ENCODE data around the gene KIFC3.

KIFC3 gene

DNA sequence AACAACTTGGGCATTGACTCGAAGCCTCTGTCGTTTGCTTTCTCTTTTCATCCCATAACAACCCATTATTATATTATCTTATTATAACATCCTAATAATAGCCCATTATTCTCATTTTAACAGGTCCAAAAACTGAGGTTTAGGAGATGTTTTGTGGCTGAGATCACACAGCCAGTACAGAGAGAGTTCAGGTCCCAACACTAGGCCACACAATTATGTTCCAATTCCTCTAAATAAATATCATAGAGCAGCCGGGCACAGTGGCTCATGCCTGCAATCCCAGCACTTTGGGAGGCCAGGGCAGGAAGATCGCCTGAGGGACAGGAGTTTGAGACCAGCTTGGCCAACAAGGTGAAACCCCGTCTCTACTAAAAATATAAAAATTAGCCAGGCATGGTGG lies 40.3 kb upstream of the KIFC3 start:
- Histone ChIP-seq H3K4me2 (ENCODE audit: low read length) (no peak overlapping the region), H3K4me3 (ENCODE audit: low read length) (no peak overlapping the region), H4K20me1 (ENCODE audit: control insufficient read depth, insufficient read depth, low read depth, low read length) (no peaks in the 10 kb centered on the region), H3K79me2 (ENCODE audit: control insufficient read depth, low read length) (no peaks in the 10 kb centered on the region), H3F3A (ENCODE audit: control insufficient read depth, insufficient read depth) (no peaks in the 10 kb centered on the region), H3K4me1 (ENCODE audit: control insufficient read depth, low read length) (no peaks in the 10 kb centered on the region), H3K27ac (ENCODE audit: low read depth, low read length) (no peak overlapping the region), H3K27me3 (ENCODE audit: control insufficient read depth, low read length) (no peaks in the 10 kb centered on the region), H3K36me3 (ENCODE audit: control insufficient read depth, low read length) (no peaks in the 10 kb centered on the region), H3K9me2 (replicated peaks; ENCODE audit: control insufficient read depth, low read length) (no peaks in the 10 kb centered on the region), H3K9me3 (ENCODE audit: control insufficient read depth, insufficient read depth, low read length) (no peaks in the 10 kb centered on the region)
- TF ChIP-seq, protein P1, sequence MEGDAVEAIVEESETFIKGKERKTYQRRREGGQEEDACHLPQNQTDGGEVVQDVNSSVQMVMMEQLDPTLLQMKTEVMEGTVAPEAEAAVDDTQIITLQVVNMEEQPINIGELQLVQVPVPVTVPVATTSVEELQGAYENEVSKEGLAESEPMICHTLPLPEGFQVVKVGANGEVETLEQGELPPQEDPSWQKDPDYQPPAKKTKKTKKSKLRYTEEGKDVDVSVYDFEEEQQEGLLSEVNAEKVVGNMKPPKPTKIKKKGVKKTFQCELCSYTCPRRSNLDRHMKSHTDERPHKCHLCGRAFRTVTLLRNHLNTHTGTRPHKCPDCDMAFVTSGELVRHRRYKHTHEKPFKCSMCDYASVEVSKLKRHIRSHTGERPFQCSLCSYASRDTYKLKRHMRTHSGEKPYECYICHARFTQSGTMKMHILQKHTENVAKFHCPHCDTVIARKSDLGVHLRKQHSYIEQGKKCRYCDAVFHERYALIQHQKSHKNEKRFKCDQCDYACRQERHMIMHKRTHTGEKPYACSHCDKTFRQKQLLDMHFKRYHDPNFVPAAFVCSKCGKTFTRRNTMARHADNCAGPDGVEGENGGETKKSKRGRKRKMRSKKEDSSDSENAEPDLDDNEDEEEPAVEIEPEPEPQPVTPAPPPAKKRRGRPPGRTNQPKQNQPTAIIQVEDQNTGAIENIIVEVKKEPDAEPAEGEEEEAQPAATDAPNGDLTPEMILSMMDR (IDR thresholded peaks at IDR 0.05; ENCODE audit: low read depth, low read length, poor library complexity, severe bottlenecking): no peak
- no peak for TF ChIP-seq EZH2phosphoT487 (IDR thresholded peaks at IDR 0.05; ENCODE audit: borderline replicate concordance, low read length)

DNA sequence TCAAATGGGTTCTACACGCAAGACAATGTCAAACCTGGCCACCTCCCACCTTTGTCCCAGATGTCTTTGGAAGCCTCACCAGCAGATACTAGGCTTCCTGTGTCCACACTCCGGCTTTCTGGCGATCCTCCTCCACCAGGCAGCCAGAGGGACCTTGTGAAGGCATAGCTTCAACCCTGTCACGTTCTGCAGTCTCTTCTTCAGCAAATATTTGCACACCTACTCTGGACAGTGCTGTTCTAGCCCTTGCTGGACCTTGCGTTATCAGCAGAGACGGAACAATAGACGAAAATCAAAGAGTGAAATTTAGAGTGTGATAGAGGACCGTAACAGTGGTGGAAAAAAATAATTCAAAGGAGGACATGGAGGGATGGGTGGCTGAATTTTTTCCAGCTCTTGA lies 38.5 kb upstream of the KIFC3 start:
- Histone ChIP-seq H3K4me1 (ENCODE audit: control insufficient read depth, low read length) (no peaks in the 10 kb centered on the region), H3K27ac (ENCODE audit: low read depth, low read length) (no peak overlapping the region), H3K9me3 (ENCODE audit: control insufficient read depth, insufficient read depth, low read length) (no peaks in the 10 kb centered on the region), H3K4me2 (ENCODE audit: low read length) (no peak overlapping the region), H3K9me2 (replicated peaks; ENCODE audit: control insufficient read depth, low read length) (no peaks in the 10 kb centered on the region), H3K79me2 (ENCODE audit: control insufficient read depth, low read length) (no peaks in the 10 kb centered on the region), H4K20me1 (ENCODE audit: control insufficient read depth, insufficient read depth, low read depth, low read length) (no peaks in the 10 kb centered on the region), H3F3A (ENCODE audit: control insufficient read depth, insufficient read depth) (no peaks in the 10 kb centered on the region), H3K36me3 (ENCODE audit: control insufficient read depth, low read length) (no peaks in the 10 kb centered on the region), H3K27me3 (ENCODE audit: control insufficient read depth, low read length) (no peaks in the 10 kb centered on the region; the same call in 1 of the 2 replicates), H3K4me3 (ENCODE audit: low read length) (no peak overlapping the region)
- TF ChIP-seq EZH2phosphoT487 (IDR thresholded peaks at IDR 0.05; ENCODE audit: borderline replicate concordance, low read length): no peak
- TF ChIP-seq, protein P1 (IDR thresholded peaks at IDR 0.05; ENCODE audit: low read depth, low read length, poor library complexity, severe bottlenecking): no peak

DNA sequence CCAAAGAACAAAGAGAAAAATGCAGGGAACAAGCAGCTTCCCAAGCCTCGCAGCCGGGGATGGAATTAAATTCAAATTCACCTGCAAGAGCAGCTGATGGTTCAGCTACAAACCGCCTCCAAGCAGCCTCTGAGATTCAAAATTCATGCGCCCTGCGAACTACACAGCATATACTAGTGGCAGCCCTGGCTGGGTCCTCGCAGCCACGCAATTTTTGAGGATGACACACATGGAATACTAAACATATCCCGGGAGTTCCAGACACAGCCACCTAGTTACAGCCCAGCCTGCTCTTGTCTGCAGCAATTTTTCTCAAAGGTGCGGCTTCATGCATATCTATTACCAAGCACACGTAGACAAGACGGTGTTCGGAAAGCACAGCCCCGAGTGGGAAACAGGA lies 35.9 kb upstream of the KIFC3 start:
- TF ChIP-seq, protein P1 (IDR thresholded peaks at IDR 0.05; ENCODE audit: low read depth, low read length, poor library complexity, severe bottlenecking): no peak
- TF ChIP-seq EZH2phosphoT487 (IDR thresholded peaks at IDR 0.05; ENCODE audit: borderline replicate concordance, low read length): no peak

More for the DNA sequence above, 35.9 kb upstream of the KIFC3 start:
- H3K9me3 ChIP-seq (ENCODE audit: control insufficient read depth, insufficient read depth, low read length): no peaks in the 10 kb centered on the region
- H3K4me1 ChIP-seq (ENCODE audit: control insufficient read depth, low read length): no peaks in the 10 kb centered on the region
- H4K20me1 ChIP-seq (ENCODE audit: control insufficient read depth, insufficient read depth, low read depth, low read length): no peaks in the 10 kb centered on the region
- H3K4me2 ChIP-seq (ENCODE audit: low read length): no peak overlapping the region
- no peaks in the 10 kb centered on the region for H3K9me2 ChIP-seq (replicated peaks; ENCODE audit: control insufficient read depth, low read length)
- H3K36me3 ChIP-seq (ENCODE audit: control insufficient read depth, low read length): no peaks in the 10 kb centered on the region
- H3F3A ChIP-seq (ENCODE audit: control insufficient read depth, insufficient read depth): no peaks in the 10 kb centered on the region
- no peaks in the 10 kb centered on the region for H3K79me2 ChIP-seq (ENCODE audit: control insufficient read depth, low read length)
- no peak overlapping the region for H3K27ac ChIP-seq (ENCODE audit: low read depth, low read length)
- peaks cover 4% of the 10 kb centered on the region; the same call in 1 of the 2 replicates for H3K27me3 ChIP-seq (ENCODE audit: control insufficient read depth, low read length)
- no peak overlapping the region for H3K4me3 ChIP-seq (ENCODE audit: low read length)

Measured in DOHH2 (cell line).